ENCODE results near the gene C10orf90. TPM values are rescaled to one million over a fixed set of nuclear protein-coding genes. Genes with fewer than 3 reads are reported as not detected.

Gene C10orf90
- total RNA-seq, 6 donors from 2014 or later, result 1.0 TPM; not detected in 5

DNA sequence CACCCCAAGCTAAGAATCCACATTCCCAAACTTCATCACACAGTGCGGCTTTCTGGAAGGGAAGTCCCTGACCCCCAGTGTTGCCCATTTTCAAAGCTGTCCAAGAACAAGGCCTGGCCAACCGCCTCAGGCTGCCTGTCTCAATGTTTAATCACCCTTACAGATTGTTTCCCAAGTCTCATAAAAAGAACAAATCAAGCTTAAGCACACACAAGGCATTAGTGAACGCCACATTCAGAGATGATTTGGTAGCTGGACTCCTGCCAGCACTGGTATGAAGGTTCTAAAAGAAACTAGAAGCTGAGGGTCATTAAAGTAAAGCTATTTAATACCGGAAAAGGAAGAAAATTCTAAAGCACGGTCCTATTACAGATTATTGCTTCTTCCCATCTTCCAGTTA lies 35.6 kb downstream of the C10orf90 start:
- WGBS, 2 donors, result 67 to 74% methylated on average over 5 of the region's 5 CpGs
- no peaks in the 10 kb centered on the region for H3K9me3 ChIP-seq
- ATAC-seq (ENCODE audit: low FRiP score in 2 of 2) (no peak), DNase-seq (no peak)
- no peaks in the 10 kb centered on the region for H3K27me3 ChIP-seq
- TF ChIP-seq CTCF (IDR thresholded peaks at IDR 0.05), result no peak
- TF ChIP-seq POLR2AphosphoS5 (IDR thresholded peaks at IDR 0.05), result no peak
- no peak for TF ChIP-seq POLR2A (IDR thresholded peaks at IDR 0.05)
- no peak for TF ChIP-seq EP300 (IDR thresholded peaks at IDR 0.05)
- H3K27ac ChIP-seq, result no peak overlapping the region
- no peaks in the 10 kb centered on the region for H3K4me1 ChIP-seq
- no peaks in the 10 kb centered on the region for H3K36me3 ChIP-seq
- H3K4me3 ChIP-seq, result no peak overlapping the region

DNA sequence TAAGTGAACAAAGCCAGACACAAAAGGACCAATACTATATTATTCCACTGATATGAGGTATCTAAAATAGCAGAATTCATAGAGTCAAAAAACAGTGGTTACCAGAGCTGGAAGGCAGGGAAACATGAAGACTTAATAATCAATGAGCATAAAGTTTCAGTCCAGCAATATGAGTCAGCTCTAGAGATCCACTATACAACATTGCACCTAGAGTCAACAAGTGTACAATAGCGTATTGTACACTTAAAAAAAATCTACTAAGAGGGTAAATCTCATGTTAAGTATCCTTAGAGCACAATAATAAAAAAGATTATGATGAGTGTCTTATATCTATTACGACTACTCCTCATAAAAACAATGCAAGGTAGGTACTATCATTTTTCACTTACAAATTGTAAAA lies 36.1 kb downstream of the C10orf90 start:
- Histone ChIP-seq H3K27ac (no peak overlapping the region), H3K9me3 (no peaks in the 10 kb centered on the region), H3K36me3 (no peaks in the 10 kb centered on the region), H3K27me3 (no peaks in the 10 kb centered on the region), H3K4me3 (no peak overlapping the region), H3K4me1 (no peaks in the 10 kb centered on the region)
- ATAC-seq (ENCODE audit: low FRiP score in 2 of 2) (no peak), DNase-seq (no peak)
- TF ChIP-seq EP300 (IDR thresholded peaks at IDR 0.05) (no peak), POLR2A (IDR thresholded peaks at IDR 0.05) (no peak), POLR2AphosphoS5 (IDR thresholded peaks at IDR 0.05) (no peak), CTCF (IDR thresholded peaks at IDR 0.05) (no peak)
- WGBS, 2 donors, result 76 to 79% methylated on average over 2 of the region's 2 CpGs

- no peaks in the 10 kb centered on the region for H3K27me3 ChIP-seq
- no peak overlapping the region for H3K27ac ChIP-seq
- TF ChIP-seq POLR2AphosphoS5 (IDR thresholded peaks at IDR 0.05) (no peak), EP300 (IDR thresholded peaks at IDR 0.05) (no peak), CTCF (IDR thresholded peaks at IDR 0.05) (no peak), POLR2A (IDR thresholded peaks at IDR 0.05) (no peak)
- H3K4me1 ChIP-seq, result no peaks in the 10 kb centered on the region
- H3K4me3 ChIP-seq, result no peak overlapping the region
- H3K9me3 ChIP-seq, result no peaks in the 10 kb centered on the region
- 76 to 86% methylated on average over 4 of the region's 4 CpGs for WGBS, 2 donors
- DNase-seq, result no peak
- ATAC-seq (ENCODE audit: low FRiP score in 2 of 2), result no peak
- no peaks in the 10 kb centered on the region for H3K36me3 ChIP-seq
Observed at GRCh38 chr10:126632705-126633104, 37.8 kb downstream of the C10orf90 start.

- DNase-seq (no peak), ATAC-seq (ENCODE audit: low FRiP score in 2 of 2) (no peak)
- no peak for TF ChIP-seq EP300 (IDR thresholded peaks at IDR 0.05)
- no peak for TF ChIP-seq POLR2A (IDR thresholded peaks at IDR 0.05)
- TF ChIP-seq CTCF (IDR thresholded peaks at IDR 0.05), result no peak
- no peak for TF ChIP-seq POLR2AphosphoS5 (IDR thresholded peaks at IDR 0.05)
- Histone ChIP-seq H3K9me3 (no peaks in the 10 kb centered on the region), H3K36me3 (no peaks in the 10 kb centered on the region), H3K27ac (no peak overlapping the region), H3K4me1 (no peaks in the 10 kb centered on the region), H3K27me3 (no peaks in the 10 kb centered on the region), H3K4me3 (no peak overlapping the region)
- 82 to 87% methylated on average over 11 of the region's 11 CpGs for WGBS, 2 donors
Observed at GRCh38 chr10:126629925-126630624, 40.4 kb downstream of the C10orf90 start.

DNA sequence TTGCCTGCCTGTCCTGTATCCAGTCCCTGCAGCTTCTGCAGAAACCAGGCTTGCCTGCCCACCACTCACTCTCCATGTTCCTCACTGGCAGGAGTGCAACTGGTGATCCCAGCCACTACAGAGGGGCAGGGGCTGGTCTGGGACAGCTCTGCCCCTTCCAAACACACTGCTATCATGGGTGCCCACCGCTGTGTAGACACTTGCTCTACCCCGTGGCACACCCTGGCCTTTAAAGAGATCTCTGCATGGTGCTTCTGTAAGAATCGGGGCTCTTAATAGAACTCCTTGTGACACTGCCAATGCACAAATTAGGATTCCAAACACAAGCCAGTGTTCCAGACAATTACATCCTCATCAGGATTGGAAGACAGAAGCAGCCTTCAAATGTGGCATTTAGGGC lies 41.7 kb downstream of the C10orf90 start:
- Histone ChIP-seq H3K27ac (no peak overlapping the region), H3K27me3 (no peaks in the 10 kb centered on the region)
- 93% methylated on average over 3 of the region's 3 CpGs; no CpG with 5 or more reads in 1 of the 2 donors for WGBS, 2 donors

More for the DNA sequence above, 41.7 kb downstream of the C10orf90 start:
- no peak overlapping the region for H3K4me3 ChIP-seq
- no peak for DNase-seq
- no peaks in the 10 kb centered on the region for H3K4me1 ChIP-seq
- no peak for TF ChIP-seq CTCF (IDR thresholded peaks at IDR 0.05)
- TF ChIP-seq EP300 (IDR thresholded peaks at IDR 0.05), result no peak
- no peak for TF ChIP-seq POLR2A (IDR thresholded peaks at IDR 0.05)
- no peak for TF ChIP-seq POLR2AphosphoS5 (IDR thresholded peaks at IDR 0.05)
- ATAC-seq (ENCODE audit: low FRiP score in 2 of 2), result no peak
- no peaks in the 10 kb centered on the region for H3K9me3 ChIP-seq
- no peaks in the 10 kb centered on the region for H3K36me3 ChIP-seq
